Measurements from ENCODE around the gene NUP93.

GRCh38 chr16:56777482-56777881 lies 47.6 kb downstream of the NUP93 start:
- no peak for TF ChIP-seq POLR2A (IDR thresholded peaks at IDR 0.05; ENCODE audit: low read depth, low read length)
- no peak for TF ChIP-seq EZH2 (IDR thresholded peaks at IDR 0.05; ENCODE audit: borderline replicate concordance, low read depth, low read length, severe bottlenecking)
- no peak for TF ChIP-seq CTCF (IDR thresholded peaks at IDR 0.05; ENCODE audit: extremely low read depth in 1 of 2, insufficient read depth in 1 of 2, low read depth in 1 of 2, low read length in 2 of 2)
